NCI-H1417 treated with DMSO at 0.1 percent for 48 hours (cell line): ENCODE data around the gene STAC3.

ENCODE experiments used
- DNase-seq: peaks from one replicate; lab custom pipeline; 2025; lab: John Stamatoyannopoulos, UW

STAC3 gene

GRCh38 chr12:57235728-57236131, 15.3 kb downstream of the STAC3 start:
- DNase-seq, result no peak

GRCh38 chr12:57235017-57235727, 15.8 kb downstream of the STAC3 start:
- no peak for DNase-seq

- DNase-seq, result no peak
Measured at GRCh38 chr12:57234571-57235016, 16.4 kb downstream of the STAC3 start.

DNA sequence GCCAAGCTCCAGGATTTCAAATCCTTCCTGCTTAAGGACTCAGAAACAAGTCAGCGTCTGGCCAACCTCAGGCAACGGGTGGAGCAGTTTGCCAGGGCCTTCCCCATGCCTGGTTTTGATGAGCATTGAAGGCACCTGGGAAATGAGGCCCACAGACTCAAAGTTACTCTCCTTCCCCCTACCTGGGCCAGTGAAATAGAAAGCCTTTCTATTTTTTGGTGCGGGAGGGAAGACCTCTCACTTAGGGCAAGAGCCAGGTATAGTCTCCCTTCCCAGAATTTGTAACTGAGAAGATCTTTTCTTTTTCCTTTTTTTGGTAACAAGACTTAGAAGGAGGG, 16.8 kb downstream of the STAC3 start:
- DNase-seq, result no peak

- no peak for DNase-seq
Measured at GRCh38 chr12:57233357-57234232, 17.4 kb downstream of the STAC3 start.

GRCh38 chr12:57232156-57232756, 18.7 kb downstream of the STAC3 start:
- DNase-seq, result no peak

DNA sequence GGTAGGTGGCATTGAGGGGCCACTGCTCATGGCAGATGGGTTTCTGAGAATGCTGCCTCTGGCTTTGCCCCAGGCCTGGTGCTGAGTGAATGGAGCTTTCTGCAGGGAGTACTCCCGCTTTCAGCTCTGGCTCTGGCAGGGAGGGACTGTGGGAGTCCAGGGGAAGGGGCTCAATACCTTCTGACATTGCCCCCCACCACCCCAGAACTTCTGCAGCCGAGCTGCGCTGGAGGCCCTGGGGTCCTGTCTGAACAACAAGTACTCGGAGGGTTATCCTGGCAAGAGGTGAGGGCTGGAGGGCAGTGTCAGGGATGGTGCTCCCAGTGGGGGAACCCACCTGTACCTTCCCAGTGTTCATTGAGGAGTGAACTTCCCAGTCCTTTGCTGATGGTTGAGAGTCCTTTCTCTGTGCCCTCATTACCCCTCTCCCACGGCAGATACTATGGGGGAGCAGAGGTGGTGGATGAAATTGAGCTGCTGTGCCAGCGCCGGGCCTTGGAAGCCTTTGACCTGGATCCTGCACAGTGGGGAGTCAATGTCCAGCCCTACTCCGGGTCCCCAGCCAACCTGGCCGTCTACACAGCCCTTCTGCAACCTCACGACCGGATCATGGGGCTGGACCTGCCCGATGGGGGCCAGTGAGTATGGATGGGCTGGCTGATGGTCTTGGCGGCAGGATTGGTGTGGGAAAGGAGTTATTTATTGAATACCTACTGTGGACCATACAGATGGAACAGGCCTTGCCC, 19.5 kb downstream of the STAC3 start:
- no peak for DNase-seq

DNA sequence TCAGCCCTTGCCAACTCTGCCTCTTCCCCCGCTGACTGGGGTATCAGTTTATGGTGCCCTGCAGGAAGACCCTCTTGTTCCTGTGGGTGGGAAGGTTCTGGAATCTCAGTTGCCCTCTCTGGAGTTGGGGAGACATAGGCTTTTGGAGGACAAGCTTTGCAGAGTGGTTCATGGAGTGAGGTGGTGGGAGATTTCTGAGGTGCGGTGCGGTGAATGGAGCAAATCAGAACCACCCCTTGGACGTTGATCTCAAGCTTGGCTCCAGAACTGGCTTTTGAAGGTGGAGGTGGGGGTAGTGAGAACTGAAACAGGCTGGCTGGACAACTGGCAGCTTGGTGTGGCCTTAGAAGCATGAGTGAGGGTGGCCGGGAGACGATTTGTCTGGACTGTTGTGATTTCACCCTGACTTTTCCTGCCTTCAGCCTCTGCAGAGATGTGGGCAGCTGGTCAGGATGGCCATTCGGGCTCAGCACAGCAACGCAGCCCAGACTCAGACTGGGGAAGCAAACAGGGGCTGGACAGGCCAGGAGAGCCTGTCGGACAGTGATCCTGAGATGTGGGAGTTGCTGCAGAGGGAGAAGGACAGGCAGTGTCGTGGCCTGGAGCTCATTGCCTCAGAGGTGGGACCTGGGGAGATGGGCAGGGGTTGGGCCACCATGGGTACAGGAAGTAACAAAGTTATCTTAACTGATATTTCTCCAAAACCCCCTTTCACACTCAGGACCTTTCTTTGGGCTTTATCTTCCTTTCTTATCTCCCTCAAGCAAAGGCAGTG, 20.4 kb downstream of the STAC3 start:
- no peak for DNase-seq

- peak; percentile 82 for DNase-seq
Measured at GRCh38 chr12:57229634-57230380, 21.2 kb downstream of the STAC3 start, which contains the start of gene SHMT2. TSS of gene SHMT2 (plus strand) at chr12:57229711. CDS start at chr12:57229779, 68 bp downstream.

GRCh38 chr12:57229046-57229633, 21.8 kb downstream of the STAC3 start:
- no peak for DNase-seq

GRCh38 chr12:57227315-57228115, 23.5 kb downstream of the STAC3 start:
- DNase-seq, result no peak

GRCh38 chr12:57226588-57227314, 24.2 kb downstream of the STAC3 start:
- DNase-seq, result no peak

DNA sequence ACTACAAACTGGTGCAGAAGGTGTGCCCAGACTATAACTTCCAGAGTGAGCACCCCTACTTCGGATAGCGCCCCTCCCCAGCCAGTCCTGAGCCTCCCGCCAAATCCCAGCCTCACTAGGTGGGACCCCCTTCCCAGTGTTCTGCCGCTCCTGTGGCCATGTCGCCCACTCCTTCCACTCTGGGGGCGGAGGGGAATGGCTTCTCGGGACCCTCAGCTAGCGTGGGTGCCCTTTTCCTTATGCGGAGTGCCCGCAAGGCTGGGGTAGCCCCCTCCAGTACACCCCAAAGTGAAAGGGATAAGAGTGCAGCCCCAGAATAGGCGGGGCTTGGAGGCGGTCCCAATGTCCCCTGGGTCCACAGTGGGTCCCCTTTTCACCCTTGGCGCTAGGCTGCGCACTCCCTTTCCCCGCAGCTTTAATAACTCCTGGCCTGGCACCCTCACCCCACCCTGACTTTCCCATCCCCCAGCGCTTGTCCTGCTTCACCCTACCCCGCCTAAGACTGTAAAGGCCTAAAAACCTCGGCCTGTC, 25.2 kb downstream of the STAC3 start:
- no peak for DNase-seq

DNA sequence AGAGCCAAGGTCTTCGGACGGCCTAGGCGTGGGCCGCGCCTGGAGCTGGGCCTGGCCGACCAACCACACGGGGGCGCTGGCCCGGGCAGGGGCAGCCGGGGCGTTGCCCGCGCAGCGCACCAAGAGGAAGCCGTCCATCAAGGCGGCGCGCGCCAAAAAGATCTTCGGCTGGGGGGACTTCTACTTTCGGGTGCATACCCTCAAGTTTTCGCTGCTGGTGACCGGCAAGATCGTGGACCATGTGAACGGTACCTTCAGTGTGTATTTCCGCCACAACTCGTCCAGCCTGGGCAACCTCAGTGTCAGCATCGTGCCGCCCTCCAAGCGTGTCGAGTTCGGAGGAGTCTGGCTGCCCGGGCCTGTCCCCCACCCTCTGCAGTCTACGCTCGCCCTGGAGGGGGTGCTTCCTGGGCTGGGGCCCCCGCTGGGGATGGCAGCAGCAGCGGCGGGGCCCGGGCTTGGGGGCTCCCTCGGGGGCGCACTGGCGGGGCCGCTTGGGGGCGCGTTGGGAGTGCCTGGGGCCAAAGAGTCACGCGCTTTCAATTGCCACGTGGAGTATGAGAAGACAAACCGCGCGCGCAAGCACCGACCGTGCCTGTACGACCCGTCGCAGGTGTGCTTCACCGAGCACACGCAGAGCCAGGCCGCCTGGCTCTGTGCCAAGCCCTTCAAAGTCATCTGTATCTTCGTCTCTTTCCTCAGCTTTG, 25.9 kb downstream of the STAC3 start:
- DNase-seq, result no peak

DNA sequence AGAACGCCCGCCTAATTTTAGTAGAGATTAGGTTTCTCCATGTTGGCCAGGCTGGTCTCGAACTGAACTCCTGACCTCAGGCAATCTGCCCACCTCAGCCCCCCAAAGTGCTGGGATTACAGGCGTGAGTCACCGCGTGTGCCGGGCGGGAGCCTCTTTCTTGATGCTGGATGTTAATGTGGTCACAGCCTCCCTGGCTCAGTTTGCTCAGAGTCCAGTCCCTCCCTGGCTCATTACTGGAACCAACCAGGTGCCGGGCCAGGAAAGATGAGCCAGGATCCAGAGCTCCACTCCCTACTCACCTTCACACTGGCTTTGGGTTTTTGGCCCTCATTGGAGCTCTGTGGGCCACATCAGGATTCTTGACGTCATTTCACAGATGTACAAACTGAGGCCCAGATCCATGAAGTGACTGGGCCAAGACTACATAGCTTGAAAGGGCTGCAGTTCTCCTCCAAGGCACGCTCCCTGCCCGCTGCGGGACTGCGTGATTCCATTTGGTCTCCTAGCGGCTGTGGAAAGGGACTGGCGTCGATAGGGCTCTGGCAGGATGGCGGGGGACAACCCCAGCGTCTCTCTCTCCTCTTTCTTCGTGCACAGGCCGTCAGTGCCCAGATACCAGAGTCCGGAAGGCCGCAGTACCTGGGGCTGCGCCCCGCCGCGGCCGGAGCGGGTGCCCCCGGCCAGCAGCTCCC, 26.6 kb downstream of the STAC3 start:
- no peak for DNase-seq

DNA sequence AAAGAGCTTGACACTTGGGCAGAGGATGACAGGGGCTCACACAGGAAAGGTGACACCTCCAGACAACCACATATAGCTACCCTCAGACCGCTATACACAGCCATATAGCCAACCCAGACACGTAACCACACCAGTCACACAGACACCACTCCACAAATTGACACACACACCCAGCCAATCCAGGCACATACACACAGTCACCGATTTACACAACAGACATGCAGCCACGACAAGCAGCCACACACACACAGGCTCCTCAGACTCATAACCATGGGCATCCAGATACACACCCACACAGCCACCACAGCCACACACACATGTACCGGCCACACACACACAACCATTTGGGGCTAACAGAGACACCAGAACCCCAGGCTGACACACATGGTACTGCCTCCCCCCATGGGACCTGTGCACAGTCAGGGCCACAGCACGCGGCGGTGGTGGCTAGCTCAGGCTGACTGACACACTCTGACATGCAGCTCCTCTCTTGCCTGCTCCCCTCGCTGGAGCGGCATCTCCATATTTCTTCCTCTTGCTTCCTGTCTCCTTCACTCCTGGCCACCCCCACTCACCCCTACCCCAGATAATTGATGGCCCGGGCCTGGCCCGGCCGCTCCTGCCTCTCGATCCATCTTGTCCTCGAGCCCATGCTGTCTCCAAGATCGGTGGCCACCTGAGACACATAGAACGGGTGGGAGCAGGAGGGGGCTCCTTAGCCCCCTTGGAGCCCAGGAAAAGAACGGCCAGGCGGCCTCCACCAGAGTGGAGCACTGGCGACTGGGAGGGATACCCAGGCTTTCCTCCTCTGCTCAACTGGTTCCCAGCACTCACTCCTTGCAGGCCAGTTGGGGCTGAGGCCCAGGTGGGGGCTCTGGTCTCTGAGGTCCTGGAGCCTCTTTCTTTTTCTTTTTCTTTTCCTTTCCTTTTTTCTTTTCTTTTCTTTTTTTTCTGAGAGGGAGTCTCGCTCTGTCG, 27.5 kb downstream of the STAC3 start:
- DNase-seq, result no peak
